Astrocyte (in vitro differentiated cells and primary cell): ENCODE results near the gene PCSK7.

Experiments
- EZH2 ChIP-seq: IDR thresholded peaks from 2 replicates; pipeline ENCODE4 v1.6.1; 2012; ENCODE audit warnings: mild to moderate bottlenecking, low read length, inconsistent platforms; ENCODE audit not compliant: insufficient read depth
- TF ChIP-seq, protein P1 (sequence below): IDR thresholded peaks from 2 replicates; pipeline ENCODE4 v1.5.1; 2011; ENCODE audit warnings: low read depth, mild to moderate bottlenecking, inconsistent platforms, low read length, moderate library complexity; ENCODE audit not compliant: insufficient read depth

DNA sequence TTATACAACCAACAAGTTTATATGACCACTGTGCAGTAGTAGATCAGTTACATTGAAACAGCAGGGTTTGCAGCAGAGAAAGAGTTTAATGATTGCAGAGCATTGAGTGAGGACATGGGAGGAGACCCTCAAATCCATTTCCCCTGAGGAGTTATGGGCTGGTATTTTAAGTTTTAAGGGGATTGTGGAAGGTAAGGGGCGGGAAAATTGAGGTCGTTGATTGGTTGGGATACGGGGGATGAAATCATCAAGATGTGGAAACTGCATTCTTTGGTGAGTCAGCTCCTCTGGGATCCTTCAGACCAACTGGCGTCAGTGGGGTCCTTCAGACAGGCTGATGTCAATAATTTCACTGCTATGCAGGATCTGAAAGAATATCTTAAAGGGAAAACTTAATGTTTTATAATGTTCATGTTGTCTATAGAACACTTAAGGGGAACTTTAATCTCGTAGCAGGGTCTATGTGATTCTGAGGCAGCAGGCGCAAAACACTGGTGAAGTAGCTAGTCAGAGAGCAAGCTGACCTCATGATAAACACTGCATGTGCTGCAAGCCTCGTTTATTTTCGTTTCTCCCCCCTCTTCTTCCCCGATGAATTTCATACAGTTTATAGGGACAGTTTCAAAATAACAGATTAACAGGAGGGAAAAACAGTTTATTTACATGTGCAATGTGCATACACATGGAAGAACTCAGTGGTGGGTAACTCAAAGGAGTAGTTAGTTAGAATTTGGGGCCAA is 41.8 kb upstream of the PCSK7 start:
- TF ChIP-seq, protein P1, sequence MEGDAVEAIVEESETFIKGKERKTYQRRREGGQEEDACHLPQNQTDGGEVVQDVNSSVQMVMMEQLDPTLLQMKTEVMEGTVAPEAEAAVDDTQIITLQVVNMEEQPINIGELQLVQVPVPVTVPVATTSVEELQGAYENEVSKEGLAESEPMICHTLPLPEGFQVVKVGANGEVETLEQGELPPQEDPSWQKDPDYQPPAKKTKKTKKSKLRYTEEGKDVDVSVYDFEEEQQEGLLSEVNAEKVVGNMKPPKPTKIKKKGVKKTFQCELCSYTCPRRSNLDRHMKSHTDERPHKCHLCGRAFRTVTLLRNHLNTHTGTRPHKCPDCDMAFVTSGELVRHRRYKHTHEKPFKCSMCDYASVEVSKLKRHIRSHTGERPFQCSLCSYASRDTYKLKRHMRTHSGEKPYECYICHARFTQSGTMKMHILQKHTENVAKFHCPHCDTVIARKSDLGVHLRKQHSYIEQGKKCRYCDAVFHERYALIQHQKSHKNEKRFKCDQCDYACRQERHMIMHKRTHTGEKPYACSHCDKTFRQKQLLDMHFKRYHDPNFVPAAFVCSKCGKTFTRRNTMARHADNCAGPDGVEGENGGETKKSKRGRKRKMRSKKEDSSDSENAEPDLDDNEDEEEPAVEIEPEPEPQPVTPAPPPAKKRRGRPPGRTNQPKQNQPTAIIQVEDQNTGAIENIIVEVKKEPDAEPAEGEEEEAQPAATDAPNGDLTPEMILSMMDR, result no peak
- no peak for TF ChIP-seq EZH2
